ENCODE results near the gene ADRB1.

The ADRB1 gene

GRCh38 chr10:114043532-114044246 lies at the start of gene ADRB1:
TSS of gene ADRB1 (plus strand) at chr10:114043866. CDS start at chr10:114044133, 267 bp downstream.
- DNase-seq (ENCODE audit: low read depth), result no peak

GRCh38 chr10:113995201-113995600 lies 48.5 kb upstream of the ADRB1 start:
- DNase-seq (ENCODE audit: low read depth), result no peak

GRCh38 chr10:113997428-113997827 lies 46.2 kb upstream of the ADRB1 start:
- DNase-seq (ENCODE audit: low read depth), result no peak

GRCh38 chr10:113999531-113999930 lies 44.1 kb upstream of the ADRB1 start:
- no peak for DNase-seq (ENCODE audit: low read depth)

- DNase-seq (ENCODE audit: low read depth), result no peak
Observed at GRCh38 chr10:114000457-114001010, 43.1 kb upstream of the ADRB1 start.

- no peak for DNase-seq (ENCODE audit: low read depth)
Observed at GRCh38 chr10:114002422-114002821, 41.2 kb upstream of the ADRB1 start.

GRCh38 chr10:114003161-114003941 lies 40.3 kb upstream of the ADRB1 start:
- DNase-seq (ENCODE audit: low read depth), result no peak

- DNase-seq (ENCODE audit: low read depth), result no peak
Observed at GRCh38 chr10:114009281-114009996, 34.2 kb upstream of the ADRB1 start.

GRCh38 chr10:114010316-114010715 lies 33.4 kb upstream of the ADRB1 start:
- no peak for DNase-seq (ENCODE audit: low read depth)

GRCh38 chr10:114012650-114013049 lies 31.0 kb upstream of the ADRB1 start:
- no peak for DNase-seq (ENCODE audit: low read depth)

- no peak for DNase-seq (ENCODE audit: low read depth)
Observed at GRCh38 chr10:114015708-114016107, 28.0 kb upstream of the ADRB1 start.

GRCh38 chr10:114017271-114017670 lies 26.4 kb upstream of the ADRB1 start:
- DNase-seq (ENCODE audit: low read depth), result no peak

GRCh38 chr10:114017873-114018272 lies 25.8 kb upstream of the ADRB1 start:
- no peak for DNase-seq (ENCODE audit: low read depth)

- DNase-seq (ENCODE audit: low read depth), result no peak
Observed at GRCh38 chr10:114019226-114019625, 24.4 kb upstream of the ADRB1 start.

GRCh38 chr10:114021154-114021553 lies 22.5 kb upstream of the ADRB1 start:
- no peak for DNase-seq (ENCODE audit: low read depth)

- no peak for DNase-seq (ENCODE audit: low read depth)
Observed at GRCh38 chr10:114021717-114022680, 21.7 kb upstream of the ADRB1 start.

- no peak for DNase-seq (ENCODE audit: low read depth)
Observed at GRCh38 chr10:114022766-114023597, 20.7 kb upstream of the ADRB1 start.

GRCh38 chr10:114024876-114025610 lies 18.6 kb upstream of the ADRB1 start:
- DNase-seq (ENCODE audit: low read depth), result no peak

GRCh38 chr10:114025611-114026130 lies 18.0 kb upstream of the ADRB1 start:
- DNase-seq (ENCODE audit: low read depth), result no peak
